BE2C (cell line): ENCODE data around the gene TBC1D5.

Source experiments
- DNase-seq: peaks from one replicate; pipeline ENCODE4 v3.0.0-alpha.2; 2020
- H3K27me3 ChIP-seq: fragments of 250-450 bp; sonication (Bioruptor Pico); 2 replicates; pipeline ENCODE4 v1.5.1; 2020; ENCODE audit warnings: mild to moderate bottlenecking
- H3K36me3 ChIP-seq: fragments of 250-450 bp; sonication (Bioruptor Pico); 2 replicates; pipeline ENCODE4 v1.5.1; 2020; ENCODE audit warnings: mild to moderate bottlenecking
- H3K4me1 ChIP-seq: fragments of 250-450 bp; sonication (Bioruptor Pico); 2 replicates; pipeline ENCODE4 v1.5.1; 2020
- H3K4me3 ChIP-seq: 2 replicates; pipeline ENCODE4 v1.5.1; 2011; ENCODE audit warnings: low read depth, low read length
- H3K9me3 ChIP-seq: fragments of 250-450 bp; sonication (Bioruptor Pico); 2 replicates; pipeline ENCODE4 v1.5.1; 2020
- CTCF ChIP-seq: IDR thresholded peaks from 2 replicates; pipeline ENCODE4 v1.5.1; 2012; ENCODE audit warnings: mild to moderate bottlenecking, low read depth, low read length

The TBC1D5 gene

GRCh38 chr3:17204049-17204650 is 538.3 kb downstream of the TBC1D5 start:
- no peak for DNase-seq
- no peak for TF ChIP-seq CTCF
- Histone ChIP-seq H3K4me3 (no peak overlapping the region), H3K36me3 (no peaks in the 10 kb centered on the region), H3K9me3 (no peaks in the 10 kb centered on the region), H3K27me3 (no peaks in the 10 kb centered on the region), H3K4me1 (no peaks in the 10 kb centered on the region)

GRCh38 chr3:17201538-17201937 is 540.9 kb downstream of the TBC1D5 start:
- H3K4me3 ChIP-seq = no peak overlapping the region
- no peaks in the 10 kb centered on the region for H3K36me3 ChIP-seq
- no peaks in the 10 kb centered on the region for H3K4me1 ChIP-seq
- no peaks in the 10 kb centered on the region for H3K9me3 ChIP-seq
- H3K27me3 ChIP-seq = no peaks in the 10 kb centered on the region
- no peak for DNase-seq
- no peak for TF ChIP-seq CTCF

- no peaks in the 10 kb centered on the region for H3K36me3 ChIP-seq
- no peak for TF ChIP-seq CTCF
- H3K4me3 ChIP-seq = no peak overlapping the region
- DNase-seq = no peak
- no peaks in the 10 kb centered on the region for H3K27me3 ChIP-seq
- H3K4me1 ChIP-seq = no peaks in the 10 kb centered on the region
- H3K9me3 ChIP-seq = no peaks in the 10 kb centered on the region
Measured at GRCh38 chr3:17195856-17196604, 546.4 kb downstream of the TBC1D5 start.

- no peak for DNase-seq
- Histone ChIP-seq H3K4me1 (no peaks in the 10 kb centered on the region), H3K4me3 (no peak overlapping the region), H3K27me3 (no peaks in the 10 kb centered on the region), H3K36me3 (no peaks in the 10 kb centered on the region), H3K9me3 (no peaks in the 10 kb centered on the region)
- no peak for TF ChIP-seq CTCF
Measured at GRCh38 chr3:17195192-17195611, 547.2 kb downstream of the TBC1D5 start.

- no peaks in the 10 kb centered on the region for H3K9me3 ChIP-seq
- no peak for DNase-seq
- no peaks in the 10 kb centered on the region for H3K36me3 ChIP-seq
- TF ChIP-seq CTCF = no peak
- no peak overlapping the region for H3K4me3 ChIP-seq
- no peaks in the 10 kb centered on the region for H3K4me1 ChIP-seq
- H3K27me3 ChIP-seq = no peaks in the 10 kb centered on the region
Measured at GRCh38 chr3:17194116-17194515, 548.3 kb downstream of the TBC1D5 start.

GRCh38 chr3:17192995-17193394 is 549.4 kb downstream of the TBC1D5 start:
- no peak for TF ChIP-seq CTCF
- H3K4me1 ChIP-seq = no peaks in the 10 kb centered on the region
- no peak overlapping the region for H3K4me3 ChIP-seq

More at GRCh38 chr3:17192995-17193394, 549.4 kb downstream of the TBC1D5 start:
- no peak for DNase-seq
- Histone ChIP-seq H3K9me3 (no peaks in the 10 kb centered on the region), H3K36me3 (no peaks in the 10 kb centered on the region), H3K27me3 (no peaks in the 10 kb centered on the region)
